ENCODE data around the gene RNASE13. TPM values are rescaled to one million over a fixed set of nuclear protein-coding genes. Genes with fewer than 3 reads are reported as not detected.

RNASE13 gene
- total and polyA plus RNA-seq, 2 experiments from 2014 or later, result not detected

- Histone ChIP-seq H3K9me2 (ENCODE audit: insufficient read depth) (no peaks in the 10 kb centered on the region), H2AFZ (no peak overlapping the region), H4K20me1 (replicated peaks; ENCODE audit: insufficient read depth) (peaks cover 3% of the 10 kb centered on the region), H3F3A (replicated peaks; ENCODE audit: low read depth) (no peaks in the 10 kb centered on the region), H3K4me2 (no peak overlapping the region), H3K4me3 (no peak overlapping the region), H3K79me2 (replicated peaks; ENCODE audit: insufficient read depth) (peaks cover under 1% of the 10 kb centered on the region; the same call in 1 of the 2 replicates), H3K36me3 (ENCODE audit: insufficient read depth) (peaks cover 17% of the 10 kb centered on the region; the same call in 1 of the 2 replicates), H3K4me1 (ENCODE audit: insufficient read depth) (peaks cover 3% of the 10 kb centered on the region), H3K27me3 (ENCODE audit: insufficient read depth) (no peaks in the 10 kb centered on the region), H3K27ac (ENCODE audit: low read depth) (no peak overlapping the region)
- Mint-ChIP-seq H3K36me3 (ENCODE audit: low read depth) (peaks cover 86% of the 10 kb centered on the region), H3K4me3 (no peak overlapping the region), H3K27me3 (ENCODE audit: insufficient read depth, low read depth, poor library complexity) (peaks cover 4% of the 10 kb centered on the region), H3K9me3 (no peaks in the 10 kb centered on the region; the same call in 1 of the 3 replicates), H3K4me1 (peaks cover 8% of the 10 kb centered on the region), H3K27ac (no peak overlapping the region)
- ATAC-seq (no peak), DNase-seq (ENCODE audit: low spot score) (no peak)
- TF ChIP-seq ETS1 (IDR thresholded peaks at IDR 0.05) (no peak), EZH2phosphoT487 (IDR thresholded peaks at IDR 0.05; ENCODE audit: unreplicated experiment) (no peak)
Observed at GRCh38 chr14:21077672-21078071, 43.1 kb upstream of the RNASE13 start.

- Histone ChIP-seq H3K27ac (ENCODE audit: low read depth) (no peak overlapping the region), H4K20me1 (replicated peaks; ENCODE audit: insufficient read depth) (peaks cover 3% of the 10 kb centered on the region), H3K9me2 (ENCODE audit: insufficient read depth) (no peaks in the 10 kb centered on the region), H3K4me1 (ENCODE audit: insufficient read depth) (peaks cover 13% of the 10 kb centered on the region), H3K36me3 (ENCODE audit: insufficient read depth) (peaks cover 12% of the 10 kb centered on the region; the same call in 1 of the 2 replicates), H2AFZ (no peak overlapping the region), H3K27me3 (ENCODE audit: insufficient read depth) (no peaks in the 10 kb centered on the region), H3K4me3 (no peak overlapping the region), H3K79me2 (replicated peaks; ENCODE audit: insufficient read depth) (peaks cover 6% of the 10 kb centered on the region), H3K4me2 (no peak overlapping the region), H3F3A (replicated peaks; ENCODE audit: low read depth) (peaks cover 4% of the 10 kb centered on the region)
- no peak for ATAC-seq
- Mint-ChIP-seq H3K36me3 (ENCODE audit: low read depth) (peaks cover 81% of the 10 kb centered on the region), H3K9me3 (no peaks in the 10 kb centered on the region; the same call in 1 of the 3 replicates), H3K27ac (no peak overlapping the region; the same call in 1 of the 2 replicates), H3K4me1 (peaks cover 19% of the 10 kb centered on the region), H3K4me3 (no peak overlapping the region; the same call in 2 of the 3 replicates), H3K27me3 (ENCODE audit: insufficient read depth, low read depth, poor library complexity) (peaks cover 14% of the 10 kb centered on the region)
- no peak for DNase-seq (ENCODE audit: low spot score)
- no peak for TF ChIP-seq JUNB (IDR thresholded peaks at IDR 0.05; ENCODE audit: unreplicated experiment)
- no peak for TF ChIP-seq POLR2AphosphoS5 (IDR thresholded peaks at IDR 0.05; ENCODE audit: low read depth)
- no peak for TF ChIP-seq STAT1 (IDR thresholded peaks at IDR 0.05; ENCODE audit: unreplicated experiment)
- no peak for TF ChIP-seq CTCF (conservative IDR thresholded peaks at IDR 0.05; ENCODE audit: low read depth in 2 of 2)
- no peak for TF ChIP-seq ZNF462 (CRISPR knock-in tag; IDR thresholded peaks at IDR 0.05)
- TF ChIP-seq ZNF114 (CRISPR knock-in tag; IDR thresholded peaks at IDR 0.05), result no peak
Observed at GRCh38 chr14:21075719-21076437, 41.3 kb upstream of the RNASE13 start.
